Cardiac fibroblast (primary cell): ENCODE results near the gene HOXB1.
A peak's percentile ranks its signal among the peaks of the same experiment; 100 is the strongest.

Experiments used
- DNase-seq, 2 donors: peaks; one replicate each; pipeline versions ENCODE4 v3.0.0 to v3.0.0-alpha.2; 2010; ENCODE audit warnings: low read depth in 2 of 2
- H3K4me3 ChIP-seq, 2 donors: replicated peaks in 1 of 2; 1 replicate in 1 of 2; 2 replicates in 1 of 2; pipeline ENCODE4 v1.5.1; 2011; ENCODE audit warnings: low read depth in 2 of 2, low read length in 2 of 2, mild to moderate bottlenecking in 2 of 2, moderate library complexity in 1 of 2
- TF ChIP-seq, protein P1 (sequence below): IDR thresholded peaks from one replicate; pipeline ENCODE4 v1.5.1; 2011; ENCODE audit warnings: low read depth, mild to moderate bottlenecking, low read length, inconsistent platforms

Gene HOXB1

GRCh38 chr17:48552466-48553189, 21.8 kb upstream of the HOXB1 start:
- TF ChIP-seq, protein P1, sequence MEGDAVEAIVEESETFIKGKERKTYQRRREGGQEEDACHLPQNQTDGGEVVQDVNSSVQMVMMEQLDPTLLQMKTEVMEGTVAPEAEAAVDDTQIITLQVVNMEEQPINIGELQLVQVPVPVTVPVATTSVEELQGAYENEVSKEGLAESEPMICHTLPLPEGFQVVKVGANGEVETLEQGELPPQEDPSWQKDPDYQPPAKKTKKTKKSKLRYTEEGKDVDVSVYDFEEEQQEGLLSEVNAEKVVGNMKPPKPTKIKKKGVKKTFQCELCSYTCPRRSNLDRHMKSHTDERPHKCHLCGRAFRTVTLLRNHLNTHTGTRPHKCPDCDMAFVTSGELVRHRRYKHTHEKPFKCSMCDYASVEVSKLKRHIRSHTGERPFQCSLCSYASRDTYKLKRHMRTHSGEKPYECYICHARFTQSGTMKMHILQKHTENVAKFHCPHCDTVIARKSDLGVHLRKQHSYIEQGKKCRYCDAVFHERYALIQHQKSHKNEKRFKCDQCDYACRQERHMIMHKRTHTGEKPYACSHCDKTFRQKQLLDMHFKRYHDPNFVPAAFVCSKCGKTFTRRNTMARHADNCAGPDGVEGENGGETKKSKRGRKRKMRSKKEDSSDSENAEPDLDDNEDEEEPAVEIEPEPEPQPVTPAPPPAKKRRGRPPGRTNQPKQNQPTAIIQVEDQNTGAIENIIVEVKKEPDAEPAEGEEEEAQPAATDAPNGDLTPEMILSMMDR: no peak
- DNase-seq: no peak
- H3K4me3 ChIP-seq: no peak overlapping the region

- TF ChIP-seq, protein P1: no peak
- DNase-seq: no peak
- no peak overlapping the region for H3K4me3 ChIP-seq
These were observed 21.0 kb upstream of the HOXB1 start for GRCh38 chr17:48551596-48552465.

GRCh38 chr17:48551214-48551555, 20.4 kb upstream of the HOXB1 start:
- TF ChIP-seq, protein P1: no peak
- no peak overlapping the region for H3K4me3 ChIP-seq
- DNase-seq: no peak

- no peak for DNase-seq
- TF ChIP-seq, protein P1: no peak
- peak overlapping the region in 1 of 2 donors; percentile 13 for H3K4me3 ChIP-seq
These were observed 19.8 kb upstream of the HOXB1 start for GRCh38 chr17:48550502-48551213.

DNA sequence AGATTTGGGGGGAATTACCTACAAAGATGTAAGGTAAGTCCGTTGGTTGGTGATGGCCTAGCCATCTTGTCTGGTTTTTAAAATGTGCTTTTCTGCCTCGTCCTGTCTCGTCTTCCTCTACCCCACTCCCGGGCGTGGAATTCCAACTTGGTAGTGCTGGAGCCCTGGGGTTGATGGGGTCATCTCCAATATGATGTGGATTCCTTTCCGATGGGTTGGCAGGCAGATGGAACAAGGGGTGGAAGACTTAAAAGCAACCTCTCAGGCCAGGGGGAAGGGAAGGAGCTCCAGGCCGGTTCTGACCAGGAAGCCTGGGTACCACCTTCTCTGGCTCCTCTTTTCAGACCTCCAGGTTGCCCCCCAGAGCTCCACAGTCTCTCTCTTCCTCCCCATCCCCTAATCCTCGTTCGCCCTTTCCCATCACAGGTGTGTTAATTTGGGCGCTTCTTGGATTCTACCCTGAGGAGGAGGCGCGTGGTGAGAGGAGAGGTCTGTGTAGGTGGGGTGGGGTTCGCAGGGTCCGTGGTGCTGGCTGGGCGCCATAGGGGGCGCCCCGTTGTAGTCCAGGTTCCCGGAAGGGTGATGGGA, 19.2 kb upstream of the HOXB1 start:
- no peak for DNase-seq
- H3K4me3 ChIP-seq: no peak overlapping the region
- TF ChIP-seq, protein P1: no peak

- no peak overlapping the region for H3K4me3 ChIP-seq
- DNase-seq: no peak
These were observed 18.4 kb upstream of the HOXB1 start for GRCh38 chr17:48549281-48549630.

More at GRCh38 chr17:48549281-48549630, 18.4 kb upstream of the HOXB1 start:
- TF ChIP-seq, protein P1: no peak
